Esophagus squamous epithelium (tissue), 5 donors: Measurements from ENCODE around the gene ACTL6B. TPM values are rescaled to one million over a fixed set of nuclear protein-coding genes. Genes with fewer than 3 reads are reported as not detected.

Source experiments
- DNase-seq: peaks from one replicate; lab custom pipeline; 2025; lab: John Stamatoyannopoulos, UW
- H3K27ac ChIP-seq, 4 donors: fragments of 200-600 bp; sonication (generic); one replicate each; pipeline ENCODE4 v1.5.1; 2016 to 2019; ENCODE audit warnings: mild to moderate bottlenecking in 1 of 4
- H3K27me3 ChIP-seq, 4 donors: fragments of 200-600 bp; sonication (generic); 1 replicate in 3 of 4; 2 replicates in 1 of 4; pipeline versions ENCODE4 v1.5.1 to v1.6.0; 2017 to 2021; ENCODE audit warnings: antibody characterized with exemption in 1 of 4
- H3K36me3 ChIP-seq, 3 donors: fragments of 200-600 bp; sonication (generic); one replicate each; pipeline ENCODE4 v1.5.1; 2016 to 2019
- H3K4me1 ChIP-seq, 3 donors: fragments of 200-600 bp; sonication (generic); one replicate each; pipeline ENCODE4 v1.5.1; 2017 to 2019
- H3K4me3 ChIP-seq, 4 donors: fragments of 200-600 bp; sonication (generic); 1 replicate in 3 of 4; 2 replicates in 1 of 4; pipeline ENCODE4 v1.5.1; 2016 to 2019; ENCODE audit warnings: mild to moderate bottlenecking in 2 of 4, moderate library complexity in 1 of 4
- H3K9me3 ChIP-seq, 3 donors: fragments of 200-600 bp; sonication (generic); one replicate each; pipeline ENCODE4 v1.5.1; 2016 to 2019
- CTCF ChIP-seq, 6 experiments: fragments of 450-650 bp in 4 of 6; fragments of 200-600 bp in 2 of 6; sonication (generic) in 2 of 6; IDR thresholded peaks; one replicate each; pipeline ENCODE4 v1.5.1; 2016 to 2019; ENCODE audit warnings: antibody characterized with exemption in 6 of 6, mild to moderate bottlenecking in 4 of 6, moderate library complexity in 4 of 6
- POLR2A ChIP-seq, 4 donors: fragments of 450-650 bp; IDR thresholded peaks; one replicate each; pipeline ENCODE4 v1.6.1; 2017; ENCODE audit warnings: antibody characterized with exemption in 4 of 4, mild to moderate bottlenecking in 4 of 4, moderate library complexity in 3 of 4
- WGBS, 2 donors: methylation state at CpG; one replicate each; pipeline ENCODE4 v1.1.5; 2018; 5-methylcytosine and 5-hydroxymethylcytosine counted together
- intact Hi-C: fragments of 100-400 bp; cut with DNase I; formaldehyde crosslinking; loops from one replicate; pipeline ENCODE4 v1.15.0; 2022
- total RNA-seq, 4 donors: library from RNA; depleted of rRNA; stranded (reverse); fragments of >200 nt; gene quantifications; one replicate each; pipeline ENCODE4 v1.1.0, GENCODE V29; 2016
- donor health status: DM: yes; HTN: yes; CAD: no.

Gene ACTL6B
- total RNA-seq, 4 donors from 2014 or later = not detected

- Histone ChIP-seq H3K4me1 (peaks cover 0 to 6% (median 0%) of the 10 kb centered on the region in 3 donors), H3K27me3 (no peaks in the 10 kb centered on the region), H3K9me3 (no peaks in the 10 kb centered on the region), H3K36me3 (peaks cover 0 to 4% (median 0%) of the 10 kb centered on the region in 3 donors), H3K27ac (no peak overlapping the region), H3K4me3 (no peak overlapping the region)
- TF ChIP-seq POLR2A (IDR thresholded peaks at IDR 0.05) (no peak), CTCF (IDR thresholded peaks at IDR 0.05) (no peak)
- 92 to 98% methylated on average over 11 to 23 of the region's 23 CpGs for WGBS, 2 donors
- intact Hi-C loops = no loop called here
- no peak for DNase-seq
These were observed 35.4 kb downstream of the ACTL6B start for GRCh38 chr7:100620804-100621203.

GRCh38 chr7:100620239-100620638, 36.0 kb downstream of the ACTL6B start:
- no peaks in the 10 kb centered on the region for H3K27me3 ChIP-seq
- intact Hi-C loops = no loop called here
- peaks cover 0 to 6% (median 0%) of the 10 kb centered on the region in 3 donors for H3K4me1 ChIP-seq
- TF ChIP-seq POLR2A (IDR thresholded peaks at IDR 0.05) (no peak), CTCF (IDR thresholded peaks at IDR 0.05) (no peak)
- H3K27ac ChIP-seq = no peak overlapping the region
- 86 to 98% methylated on average over 4 to 5 of the region's 6 CpGs for WGBS, 2 donors
- H3K36me3 ChIP-seq = peaks cover 0 to 10% (median 0%) of the 10 kb centered on the region in 3 donors
- no peak for DNase-seq
- H3K9me3 ChIP-seq = no peaks in the 10 kb centered on the region
- no peak overlapping the region for H3K4me3 ChIP-seq

GRCh38 chr7:100614308-100614861, 41.9 kb downstream of the ACTL6B start:
- WGBS, 2 donors = 65 to 88% methylated on average over 6 of the region's 6 CpGs
- no peak overlapping the region for H3K4me3 ChIP-seq
- intact Hi-C loops = no loop called here
- peaks cover 0 to 19% (median 0%) of the 10 kb centered on the region in 3 donors for H3K36me3 ChIP-seq
- TF ChIP-seq POLR2A (IDR thresholded peaks at IDR 0.05) (no peak), CTCF (IDR thresholded peaks at IDR 0.05) (no peak)
- no peaks in the 10 kb centered on the region for H3K9me3 ChIP-seq
- H3K27ac ChIP-seq = no peak overlapping the region
- H3K4me1 ChIP-seq = peaks cover 8 to 21% (median 12%) of the 10 kb centered on the region in 3 donors
- DNase-seq = no peak
- no peaks in the 10 kb centered on the region for H3K27me3 ChIP-seq

- 88 to 90% methylated on average over 6 to 8 of the region's 13 CpGs for WGBS, 2 donors
- Histone ChIP-seq H3K27ac (no peak overlapping the region), H3K4me3 (peak overlapping the region in 3 of 4 donors; percentile 71 to 90 (median 80)), H3K36me3 (peaks cover 0 to 19% (median 0%) of the 10 kb centered on the region in 3 donors), H3K4me1 (peaks cover 8 to 21% (median 12%) of the 10 kb centered on the region in 3 donors), H3K27me3 (no peaks in the 10 kb centered on the region), H3K9me3 (no peaks in the 10 kb centered on the region)
- TF ChIP-seq POLR2A (IDR thresholded peaks at IDR 0.05) (no peak), CTCF (IDR thresholded peaks at IDR 0.05) (no peak)
- no peak for DNase-seq
- intact Hi-C loops = no loop called here
These were observed 42.7 kb downstream of the ACTL6B start for GRCh38 chr7:100613412-100614175.
